Panc1 (cell line): ENCODE data around the gene AHSP. TPM values are rescaled to one million over a fixed set of nuclear protein-coding genes. Genes with fewer than 3 reads are reported as not detected.
A peak's percentile ranks its signal among the peaks of the same experiment; 100 is the strongest.

Experiments used
- ATAC-seq: fragments of 200-7000 bp; cut with Tn5 transposase; 2 replicates; pipeline ENCODE4 v1.9.1; 2020; ENCODE audit warnings: mild to moderate bottlenecking, moderate library complexity
- BruUV-seq: library from RNA; stranded (reverse); fragments of 400-500 nt; replicated peaks from 2 replicates; lab custom pipeline; 2021; lab: Mats Ljungman, UMichigan
- CTCF ChIA-PET: fragments of 300-600 bp; sonication (Branson Sonifier 250); formaldehyde crosslinking; loops from one replicate; lab custom pipeline; 2022; ENCODE audit warnings: antibody characterized with exemption; lab: Charles Lee
- POLR2A ChIA-PET: fragments of 300-600 bp; sonication (Branson Sonifier 250); formaldehyde crosslinking; loops from one replicate; lab custom pipeline; 2022; ENCODE audit warnings: antibody characterized with exemption; lab: Charles Lee
- DNase-seq: peaks from one replicate; pipeline ENCODE4 v3.0.0-alpha.2; 2010; ENCODE audit warnings: low read depth, low spot score
- H3K27ac ChIP-seq: 2 replicates; pipeline ENCODE4 v1.5.1; 2011; ENCODE audit warnings: mild to moderate bottlenecking, low read length, inconsistent platforms
- H3K27me3 ChIP-seq: fragments of 200-500 bp; sonication (Bioruptor generic); 2 replicates; pipeline ENCODE4 v1.6.0; 2014; ENCODE audit warnings: low read length, inconsistent platforms; ENCODE audit not compliant: control insufficient read depth, insufficient read depth
- H3K36me3 ChIP-seq: fragments of 200-500 bp; sonication (Bioruptor generic); 2 replicates; pipeline ENCODE4 v1.5.1; 2014; ENCODE audit warnings: inconsistent platforms, mild to moderate bottlenecking, low read length, moderate library complexity; ENCODE audit not compliant: control insufficient read depth, insufficient read depth
- H3K4me1 ChIP-seq: 2 replicates; pipeline ENCODE4 v1.5.1; 2011; ENCODE audit warnings: inconsistent platforms, mild to moderate bottlenecking, low read length, moderate library complexity; ENCODE audit not compliant: control insufficient read depth, insufficient read depth
- H3K4me3 ChIP-seq, 2 experiments: 2 replicates each; pipeline ENCODE4 v1.5.1; 2011 to 2012; ENCODE audit warnings: low read depth in 2 of 2, low read length in 2 of 2, mild to moderate bottlenecking in 2 of 2, inconsistent platforms in 1 of 2, moderate library complexity in 1 of 2
- H3K9me3 ChIP-seq: fragments of 200-500 bp; sonication (Bioruptor generic); 2 replicates; pipeline ENCODE4 v1.5.1; 2014; ENCODE audit warnings: low read depth, mild to moderate bottlenecking, inconsistent platforms, low read length, moderate library complexity; ENCODE audit not compliant: control insufficient read depth, insufficient read depth
- CTCF ChIP-seq: fragments of 450-650 bp; IDR thresholded peaks from 2 replicates; pipeline ENCODE4 v1.5.1; 2017; ENCODE audit warnings: mild to moderate bottlenecking
- POLR2AphosphoS5 ChIP-seq: IDR thresholded peaks from 2 replicates; pipeline ENCODE4 v1.6.1; 2012; ENCODE audit warnings: mild to moderate bottlenecking, low read depth, low read length, moderate library complexity
- REST ChIP-seq, 2 experiments: IDR thresholded peaks; 2 replicates each; pipeline ENCODE4 v1.6.1; 2011 to 2012; ENCODE audit warnings: low read depth in 2 of 2, control low read depth in 1 of 2, low read length in 1 of 2, mild to moderate bottlenecking in 1 of 2, moderate library complexity in 1 of 2; ENCODE audit not compliant: insufficient read depth in 1 of 2
- SIN3A ChIP-seq: IDR thresholded peaks from 2 replicates; pipeline ENCODE4 v1.6.1; 2012; ENCODE audit warnings: low read depth, mild to moderate bottlenecking, low read length, moderate library complexity, borderline replicate concordance; ENCODE audit not compliant: insufficient read depth
- TCF7L2 ChIP-seq: IDR thresholded peaks from 2 replicates; pipeline ENCODE4 v1.6.1; 2011; ENCODE audit warnings: mild to moderate bottlenecking, low read depth, low read length, inconsistent platforms
- in situ Hi-C: cut with HindIII; loops from 2 replicates; pipeline ENCODE4 v1.10.0; 2016; ENCODE audit warnings: low sequenced_read_pairs, low pct_unique_long_range_greater_than_20kb
- intact Hi-C: fragments of 100-400 bp; cut with micrococcal nuclease; formaldehyde crosslinking; loops from one replicate; pipeline ENCODE4 v1.10.0; 2022; ENCODE audit not compliant: unreplicated experiment
- total RNA-seq: library from RNA; stranded (reverse); gene quantifications from one replicate; pipeline ENCODE4 v1.2.1, GENCODE V29; 2021; ENCODE audit not compliant: unreplicated experiment

The AHSP gene
- total RNA-seq, 1 experiment from 2014 or later, result not detected

GRCh38 chr16:31486045-31486444 lies 41.7 kb upstream of the AHSP start:
- no TSS peak for BruUV-seq
- in situ Hi-C loops, result no loop called here
- Histone ChIP-seq H3K27ac (no peak overlapping the region), H3K4me3 (no peak overlapping the region), H3K36me3 (no peaks in the 10 kb centered on the region; the same call in 1 of the 2 replicates), H3K9me3 (no peaks in the 10 kb centered on the region), H3K27me3 (no peaks in the 10 kb centered on the region), H3K4me1 (no peaks in the 10 kb centered on the region)
- POLR2A ChIA-PET, result no interaction called here
- CTCF ChIA-PET, result interaction anchor here (0.6 kb wide), 1 partner anchor 22 kb away, joined by 3 read pairs; no protein-coding TSS in a partner anchor
- DNase-seq (no peak), ATAC-seq (no peak)
- intact Hi-C loops, result loop anchor here (10.0 kb wide), 1 partner anchor 189 kb away; no protein-coding TSS in a partner anchor
- no peak for TF ChIP-seq CTCF
- TF ChIP-seq REST (IDR thresholded peaks at IDR 0.05; ENCODE audit: insufficient read depth in 1 of 2, low read depth in 2 of 2, low read length in 1 of 2), result no peak
- no peak for TF ChIP-seq TCF7L2
- TF ChIP-seq SIN3A, result no peak
- no peak for TF ChIP-seq POLR2AphosphoS5

GRCh38 chr16:31487071-31487719 lies 40.5 kb upstream of the AHSP start:
- H3K36me3 ChIP-seq, result no peaks in the 10 kb centered on the region; the same call in 1 of the 2 replicates
- BruUV-seq, result no TSS peak
- ATAC-seq, result 0 out of 2 replicates have a peak, but pooled peaks have one; percentile 5
- in situ Hi-C loops (no loop called here), intact Hi-C loops (loop anchor here (10.0 kb wide), 1 partner anchor 188 kb away; no protein-coding TSS in a partner anchor)
- no peaks in the 10 kb centered on the region for H3K27me3 ChIP-seq
- DNase-seq, result no peak
- peak overlapping the region; percentile 57 to 72 for H3K4me3 ChIP-seq
- no peaks in the 10 kb centered on the region for H3K9me3 ChIP-seq
- ChIA-PET POLR2A (no interaction called here), CTCF (no interaction called here)
- no peak for TF ChIP-seq REST (IDR thresholded peaks at IDR 0.05; ENCODE audit: insufficient read depth in 1 of 2, low read depth in 2 of 2, low read length in 1 of 2)
- no peak for TF ChIP-seq SIN3A
- TF ChIP-seq CTCF, result no peak
- no peak for TF ChIP-seq POLR2AphosphoS5
- TF ChIP-seq TCF7L2, result no peak
- H3K4me1 ChIP-seq, result no peaks in the 10 kb centered on the region
- H3K27ac ChIP-seq, result peak overlapping the region; percentile 54; the same call in 1 of the 2 replicates
